ENCODE results near the gene ARHGAP12. TPM values are rescaled to one million over a fixed set of nuclear protein-coding genes. Genes with fewer than 3 reads are reported as not detected.
"Not testable (repeated sequence)": the region's sequence is repeated elsewhere in the genome, so short reads cannot be mapped to it uniquely, and the experiment has no call there.

ARHGAP12 gene
- polyA plus RNA-seq (ENCODE audit: insufficient read length in 4 of 4) = 10 to 100 TPM; 28.4 to 41.6 (median 37.4) TPM

- peak; percentile 74 to 78 (median 74) for DNase-seq (ENCODE audit: low read depth in 4 of 4, low spot score in 3 of 4)
Measured at GRCh38 chr10:31928549-31929260, at the start of gene ARHGAP12. Gene ARHGAP12, minus strand, starts transcription at chr10:31928831. Its CDS starts 19,976 bp downstream, at chr10:31908855.

- DNase-seq (ENCODE audit: low read depth in 4 of 4, low spot score in 3 of 4) = no peak
Measured at GRCh38 chr10:31978156-31978483, 49.5 kb upstream of the ARHGAP12 start.

GRCh38 chr10:31977440-31978155 is 49.0 kb upstream of the ARHGAP12 start:
- DNase-seq (ENCODE audit: low read depth in 4 of 4, low spot score in 3 of 4) = no peak

- no peak for DNase-seq (ENCODE audit: low read depth in 4 of 4, low spot score in 3 of 4)
Measured at GRCh38 chr10:31975157-31975765, 46.6 kb upstream of the ARHGAP12 start.

GRCh38 chr10:31974434-31975124 is 45.9 kb upstream of the ARHGAP12 start:
- no peak for DNase-seq (ENCODE audit: low read depth in 4 of 4, low spot score in 3 of 4)

GRCh38 chr10:31972519-31973041 is 43.9 kb upstream of the ARHGAP12 start:
- no peak for DNase-seq (ENCODE audit: low read depth in 4 of 4, low spot score in 3 of 4)

GRCh38 chr10:31969847-31970246 is 41.2 kb upstream of the ARHGAP12 start:
- not testable (repeated sequence) for DNase-seq (ENCODE audit: low read depth in 4 of 4, low spot score in 3 of 4)

GRCh38 chr10:31963589-31963980 is 35.0 kb upstream of the ARHGAP12 start:
- no peak for DNase-seq (ENCODE audit: low read depth in 4 of 4, low spot score in 3 of 4)

GRCh38 chr10:31962826-31963588 is 34.4 kb upstream of the ARHGAP12 start:
- DNase-seq (ENCODE audit: low read depth in 4 of 4, low spot score in 3 of 4) = no peak

GRCh38 chr10:31961277-31962074 is 32.8 kb upstream of the ARHGAP12 start:
- DNase-seq (ENCODE audit: low read depth in 4 of 4, low spot score in 3 of 4) = no peak

GRCh38 chr10:31959461-31960173 is 31.0 kb upstream of the ARHGAP12 start:
- no peak for DNase-seq (ENCODE audit: low read depth in 4 of 4, low spot score in 3 of 4)

GRCh38 chr10:31958856-31959255 is 30.2 kb upstream of the ARHGAP12 start:
- DNase-seq (ENCODE audit: low read depth in 4 of 4, low spot score in 3 of 4) = no peak

- no peak for DNase-seq (ENCODE audit: low read depth in 4 of 4, low spot score in 3 of 4)
Measured at GRCh38 chr10:31956200-31956946, 27.7 kb upstream of the ARHGAP12 start.

- DNase-seq (ENCODE audit: low read depth in 4 of 4, low spot score in 3 of 4) = no peak
Measured at GRCh38 chr10:31954410-31955191, 26.0 kb upstream of the ARHGAP12 start.

- DNase-seq (ENCODE audit: low read depth in 4 of 4, low spot score in 3 of 4) = no peak
Measured at GRCh38 chr10:31953480-31953879, 24.8 kb upstream of the ARHGAP12 start.

- no peak for DNase-seq (ENCODE audit: low read depth in 4 of 4, low spot score in 3 of 4)
Measured at GRCh38 chr10:31953080-31953479, 24.4 kb upstream of the ARHGAP12 start.

- no peak for DNase-seq (ENCODE audit: low read depth in 4 of 4, low spot score in 3 of 4)
Measured at GRCh38 chr10:31952066-31952465, 23.4 kb upstream of the ARHGAP12 start.

Data from right renal pelvis (tissue), 4 donors.